ENCODE measurements around the gene EIF2AK3.

The EIF2AK3 gene

GRCh38 chr2:88540346-88540745 lies 86.9 kb downstream of the EIF2AK3 start:
- DNase-seq (ENCODE audit: low spot score): no peak

- no peak for DNase-seq (ENCODE audit: low spot score)
Measured at GRCh38 chr2:88538362-88538917, 88.8 kb downstream of the EIF2AK3 start.

- DNase-seq (ENCODE audit: low spot score): no peak
Measured at GRCh38 chr2:88537640-88538039, 89.6 kb downstream of the EIF2AK3 start.

GRCh38 chr2:88530081-88530480 lies 97.2 kb downstream of the EIF2AK3 start:
- no peak for DNase-seq (ENCODE audit: low spot score)

GRCh38 chr2:88521445-88522073 lies 105.7 kb downstream of the EIF2AK3 start:
- DNase-seq (ENCODE audit: low spot score): no peak

GRCh38 chr2:88517759-88518201 lies 109.5 kb downstream of the EIF2AK3 start:
- no peak for DNase-seq (ENCODE audit: low spot score)
